HG02571 (cell line): ENCODE results near the gene ZNF436.

ENCODE experiments used
- ATAC-seq: cut with Tn5 transposase; IDR thresholded peaks from one replicate; pipeline ENCODE4 v1.9.1; 2021; ENCODE audit warnings: mild to moderate bottlenecking, moderate library complexity; ENCODE audit not compliant: unreplicated experiment

The ZNF436 gene

DNA sequence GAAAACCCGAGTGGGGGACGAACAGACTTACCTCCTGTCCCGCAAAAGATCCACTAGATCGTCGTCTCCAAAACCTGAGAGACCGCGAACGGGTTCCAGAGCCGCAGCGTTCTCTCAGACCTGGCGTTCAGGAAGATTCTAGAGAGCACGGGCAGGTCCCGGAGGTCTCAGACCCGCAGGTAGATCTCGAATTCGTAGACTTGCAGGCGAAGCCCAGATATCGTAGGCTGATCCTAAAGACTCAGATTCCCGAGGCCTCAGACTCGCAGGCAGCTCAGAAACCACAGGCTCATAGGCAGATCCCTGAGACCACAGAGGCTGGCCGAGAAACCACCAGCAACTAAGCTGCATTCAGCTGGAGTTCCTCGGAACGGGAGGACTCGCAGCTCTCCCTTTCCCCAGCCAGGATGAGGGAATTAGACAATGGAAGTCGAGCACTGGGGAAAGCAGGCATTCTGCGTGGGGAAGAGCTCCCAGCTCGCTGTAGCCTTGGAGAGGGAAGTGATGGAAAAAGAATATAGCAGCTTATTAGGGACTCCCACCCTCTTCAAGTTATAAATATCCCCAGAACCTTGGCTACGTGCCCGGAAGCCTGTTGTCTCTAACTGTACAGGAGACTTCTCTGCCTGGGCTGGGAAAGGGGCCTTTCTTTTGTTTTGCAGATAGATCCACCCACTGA lies at the start of gene ZNF436:
Gene ZNF436, minus strand, starts transcription at position 502 of the 679 bp plus-strand sequence. CDS start 1,831 bp downstream, outside the sequence.
- ATAC-seq, result no peak

DNA sequence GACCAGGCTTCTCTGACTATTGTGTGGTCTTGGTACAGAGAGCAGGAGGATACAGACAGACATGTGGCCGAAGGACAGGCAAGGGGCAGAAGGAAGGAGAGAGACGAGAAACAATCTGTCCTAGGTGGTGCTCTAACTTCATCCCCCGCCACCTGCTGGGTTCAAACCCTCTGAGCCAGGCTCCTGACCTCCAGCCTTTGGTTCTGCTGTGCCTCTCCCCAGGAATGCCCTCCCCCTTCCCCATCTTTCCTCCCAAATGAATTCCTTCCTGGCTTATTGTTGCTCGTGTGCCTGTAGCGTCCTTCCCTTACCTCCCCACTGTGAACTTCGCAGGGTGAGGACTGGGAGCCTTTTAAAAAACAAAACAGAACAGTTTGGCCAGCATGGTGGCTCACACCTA lies 49.5 kb upstream of the ZNF436 start:
- ATAC-seq, result no peak

DNA sequence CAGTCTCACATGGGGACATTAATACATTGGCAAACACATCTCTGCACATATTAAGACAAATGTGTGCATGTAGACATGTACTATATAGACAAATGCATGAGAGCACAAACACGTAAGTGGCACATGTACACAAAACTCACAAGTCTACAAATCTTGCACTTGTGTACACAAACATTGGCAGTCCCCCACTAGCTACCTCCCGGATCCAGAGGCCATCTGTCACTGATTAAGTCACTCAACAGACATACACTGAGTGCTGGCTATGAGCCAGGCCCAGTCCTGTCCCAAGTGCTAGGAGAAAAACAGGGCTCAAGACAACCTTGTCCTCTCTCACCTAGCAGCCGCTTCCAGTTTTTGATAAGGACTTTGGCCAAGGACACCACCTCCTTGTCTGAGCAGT lies 47.9 kb upstream of the ZNF436 start:
- no peak for ATAC-seq

DNA sequence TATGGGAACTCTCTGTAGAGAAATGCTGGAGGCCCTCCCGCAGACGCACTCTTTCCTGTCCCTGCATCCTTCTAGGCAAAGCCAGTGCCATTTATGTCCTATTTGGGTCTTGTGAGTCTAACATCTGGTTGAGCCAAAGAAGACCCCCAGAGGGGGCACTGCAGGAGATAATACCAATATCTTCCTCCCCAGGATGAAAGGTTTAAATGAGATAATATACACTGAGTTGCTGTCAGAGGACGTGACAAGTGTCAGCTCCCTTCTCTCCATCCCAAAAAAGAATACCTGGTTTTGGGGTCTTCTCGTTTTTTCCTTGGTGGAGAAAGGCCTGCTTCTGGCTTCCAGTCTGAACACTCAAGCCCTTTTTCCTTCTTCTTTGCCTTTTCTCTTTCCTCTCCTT lies 47.3 kb upstream of the ZNF436 start:
- no peak for ATAC-seq

DNA sequence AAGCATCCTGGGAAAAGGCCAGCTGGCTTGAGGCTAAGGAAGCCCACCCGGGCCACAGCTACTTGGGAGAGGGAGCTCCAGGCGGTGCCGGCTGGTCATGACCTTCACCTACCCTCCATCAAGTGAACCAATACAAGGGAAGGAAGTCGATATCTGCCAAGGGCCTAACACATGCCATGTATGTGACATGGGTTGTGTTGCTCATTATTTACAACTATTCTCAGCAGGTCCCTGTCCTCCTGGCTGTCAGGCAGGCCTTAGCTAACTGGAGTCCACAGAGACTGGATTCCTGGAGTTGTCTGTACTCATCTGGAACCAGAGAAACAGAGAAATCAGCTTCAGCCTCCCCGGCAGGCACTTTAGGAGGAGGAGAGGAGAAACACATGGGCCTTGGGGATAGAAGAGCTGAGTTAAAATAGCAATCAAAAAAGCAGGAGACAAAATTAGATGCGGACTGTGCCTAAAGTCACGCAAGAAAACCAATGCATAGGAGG lies 39.2 kb upstream of the ZNF436 start:
- ATAC-seq, result no peak

DNA sequence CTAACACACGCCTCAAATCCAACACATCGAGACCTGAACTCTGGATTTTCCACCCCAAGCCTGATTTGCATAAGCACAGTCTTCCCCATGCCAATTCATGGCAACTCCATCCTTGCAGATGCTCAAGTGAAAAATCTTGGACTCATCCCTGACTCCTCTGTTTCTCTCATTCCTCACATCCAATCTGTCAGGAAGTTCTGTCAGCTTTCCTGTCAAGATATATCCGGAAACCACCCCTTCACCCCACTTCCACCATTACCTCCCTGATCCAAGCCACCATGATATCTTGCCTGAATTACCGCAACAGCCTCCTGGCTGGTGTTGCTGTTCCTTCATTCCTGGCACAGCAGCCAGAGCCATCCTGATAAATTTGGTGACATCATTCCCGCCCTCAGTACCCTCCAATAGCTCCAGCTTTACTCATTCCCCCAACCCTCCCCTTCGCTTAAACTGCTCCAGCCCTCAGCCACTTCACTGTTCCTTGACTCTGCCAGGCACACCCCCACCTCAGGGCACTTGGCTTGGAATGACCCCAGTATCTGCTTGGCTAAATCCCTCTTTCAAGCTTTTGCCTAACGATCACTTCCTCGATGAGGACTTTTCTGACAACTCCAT lies 37.5 kb upstream of the ZNF436 start:
- ATAC-seq, result no peak

DNA sequence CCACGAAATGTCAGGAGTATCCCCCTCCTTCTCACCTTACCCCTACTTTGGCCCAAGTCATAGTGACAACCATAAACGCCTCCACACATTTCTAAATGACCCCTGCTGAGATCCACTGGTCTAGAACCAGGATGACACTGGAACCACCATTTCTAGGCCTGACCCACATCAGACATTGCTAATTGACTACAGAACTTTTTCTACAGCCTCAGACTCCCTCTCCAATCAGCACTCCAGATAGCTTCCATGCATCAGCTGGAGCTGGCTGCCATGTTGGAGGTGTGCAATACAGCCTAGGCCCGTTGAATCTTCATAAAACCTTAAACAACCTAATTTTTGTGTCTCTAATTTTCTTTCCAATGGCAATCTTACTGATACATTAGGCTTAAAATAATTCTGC lies 36.3 kb upstream of the ZNF436 start:
- no peak for ATAC-seq

DNA sequence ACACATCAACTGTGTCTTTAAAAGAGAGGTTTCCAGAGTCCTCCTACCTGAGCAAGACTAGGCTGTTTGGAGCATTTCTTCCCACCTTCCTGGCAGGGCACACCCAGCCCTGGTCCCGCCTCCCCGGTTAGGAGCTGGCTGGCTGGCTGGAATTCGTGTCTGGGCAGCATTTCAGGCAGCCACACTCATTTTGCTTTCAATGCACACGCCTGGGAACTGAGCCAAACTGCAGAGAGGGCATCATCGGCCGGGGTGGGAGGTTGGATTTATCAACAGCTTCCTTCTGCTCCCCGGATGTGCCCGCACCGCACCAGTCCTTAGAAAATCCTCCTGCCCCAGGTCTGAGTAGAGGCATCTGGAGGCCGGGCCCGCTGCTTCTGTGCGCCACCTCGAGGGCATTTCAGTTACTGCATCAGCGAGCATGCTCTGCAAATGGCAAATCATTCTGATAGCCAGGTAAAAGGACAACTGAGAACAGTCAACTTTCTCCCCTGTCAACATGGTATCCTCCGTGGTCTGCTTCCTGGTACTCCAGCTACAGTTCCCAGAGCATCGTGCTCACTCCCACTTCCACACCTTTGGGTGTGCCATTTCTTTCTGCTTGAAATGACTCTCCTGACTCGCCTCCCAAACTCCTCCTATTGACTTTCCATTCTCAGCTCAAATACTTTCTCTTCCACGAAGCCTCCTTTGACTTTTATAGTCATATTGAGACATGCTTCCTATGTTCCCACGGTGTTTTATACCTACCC lies 34.3 kb upstream of the ZNF436 start:
- no peak for ATAC-seq

DNA sequence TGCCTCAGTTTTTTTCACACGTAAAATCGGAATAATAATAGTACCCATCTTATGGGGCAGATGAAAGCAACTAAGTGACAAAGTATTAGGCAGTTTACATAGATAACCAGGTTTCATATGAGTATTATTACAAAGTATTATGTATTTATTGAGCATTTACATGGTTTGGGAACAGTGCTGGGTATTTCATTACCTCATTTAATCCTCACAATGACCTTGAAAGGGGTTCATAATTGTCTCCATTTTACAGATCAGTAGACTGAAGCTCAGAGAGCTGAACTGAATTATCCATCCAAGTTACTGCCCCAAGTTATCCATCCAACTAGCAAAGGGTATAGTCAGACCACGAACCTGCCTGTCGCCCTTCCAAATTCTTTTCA lies 33.7 kb upstream of the ZNF436 start:
- ATAC-seq, result no peak

DNA sequence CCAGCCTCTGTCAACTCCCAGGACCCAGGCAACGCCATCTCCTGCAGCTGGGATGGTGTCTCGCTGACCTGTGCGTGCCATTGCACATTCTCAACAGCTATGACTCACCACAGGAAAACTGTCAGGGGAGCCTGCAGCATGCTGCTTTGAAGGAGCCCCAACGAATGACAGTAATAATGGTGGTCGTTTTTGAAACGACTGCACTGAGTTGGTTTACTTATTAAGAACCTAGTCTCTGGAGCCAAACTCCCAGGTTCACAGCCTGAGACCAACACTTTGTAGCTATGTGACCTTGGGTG lies 33.4 kb upstream of the ZNF436 start:
- ATAC-seq, result no peak

DNA sequence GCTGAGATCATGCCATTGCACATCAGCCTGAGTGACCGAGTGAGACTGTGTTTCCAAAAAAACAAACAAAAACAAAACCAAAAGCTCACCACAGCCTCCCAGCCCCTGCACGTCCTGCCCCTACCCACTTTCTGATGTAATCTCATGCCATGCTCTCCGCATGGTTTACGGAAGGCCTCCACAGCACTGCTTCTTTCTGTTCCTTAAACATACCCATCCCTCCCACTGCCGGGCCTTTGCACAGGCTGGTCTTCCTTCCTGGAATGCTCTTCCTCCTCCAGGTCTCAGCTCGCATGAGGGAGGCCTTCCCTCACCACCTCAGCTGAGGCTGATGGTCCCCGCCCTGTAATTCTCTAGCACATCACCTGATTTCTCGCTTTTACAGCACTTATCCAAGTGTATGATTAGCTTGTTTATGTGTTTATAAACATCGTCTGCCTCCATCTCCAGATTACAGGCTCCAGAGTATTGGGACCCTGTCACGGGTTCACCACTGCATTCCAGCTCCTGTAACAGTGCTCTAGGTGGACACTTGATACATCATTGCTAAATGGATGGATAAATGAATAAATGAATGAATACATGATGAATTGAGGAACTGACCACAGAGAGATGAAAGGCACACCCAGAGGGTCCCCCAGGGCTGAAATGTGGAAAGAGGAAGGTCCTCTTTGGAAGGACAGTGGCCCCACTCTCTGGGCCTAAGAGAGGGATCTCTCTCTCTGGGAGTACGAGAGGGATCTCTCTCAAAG lies 32.8 kb upstream of the ZNF436 start:
- no peak for ATAC-seq

DNA sequence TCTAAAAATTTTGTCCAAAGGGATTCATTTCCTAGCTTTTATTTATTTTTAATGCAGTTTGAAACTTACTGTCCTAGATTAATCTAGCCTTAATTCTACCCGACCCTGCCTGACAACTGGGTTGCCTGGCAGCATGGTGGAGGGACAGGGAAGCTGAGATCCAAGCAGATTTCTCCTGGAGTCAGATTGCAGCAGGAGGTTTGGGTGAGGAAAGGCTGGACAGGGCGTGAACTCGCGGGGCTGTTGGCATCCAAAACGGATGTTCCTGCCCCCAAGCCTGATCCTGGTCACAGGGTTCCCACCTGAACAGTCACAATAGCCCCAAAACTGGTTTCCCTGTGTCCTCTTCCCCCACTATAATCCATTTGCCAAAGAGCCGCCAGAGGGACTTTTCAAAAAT lies 31.7 kb upstream of the ZNF436 start:
- ATAC-seq, result no peak

DNA sequence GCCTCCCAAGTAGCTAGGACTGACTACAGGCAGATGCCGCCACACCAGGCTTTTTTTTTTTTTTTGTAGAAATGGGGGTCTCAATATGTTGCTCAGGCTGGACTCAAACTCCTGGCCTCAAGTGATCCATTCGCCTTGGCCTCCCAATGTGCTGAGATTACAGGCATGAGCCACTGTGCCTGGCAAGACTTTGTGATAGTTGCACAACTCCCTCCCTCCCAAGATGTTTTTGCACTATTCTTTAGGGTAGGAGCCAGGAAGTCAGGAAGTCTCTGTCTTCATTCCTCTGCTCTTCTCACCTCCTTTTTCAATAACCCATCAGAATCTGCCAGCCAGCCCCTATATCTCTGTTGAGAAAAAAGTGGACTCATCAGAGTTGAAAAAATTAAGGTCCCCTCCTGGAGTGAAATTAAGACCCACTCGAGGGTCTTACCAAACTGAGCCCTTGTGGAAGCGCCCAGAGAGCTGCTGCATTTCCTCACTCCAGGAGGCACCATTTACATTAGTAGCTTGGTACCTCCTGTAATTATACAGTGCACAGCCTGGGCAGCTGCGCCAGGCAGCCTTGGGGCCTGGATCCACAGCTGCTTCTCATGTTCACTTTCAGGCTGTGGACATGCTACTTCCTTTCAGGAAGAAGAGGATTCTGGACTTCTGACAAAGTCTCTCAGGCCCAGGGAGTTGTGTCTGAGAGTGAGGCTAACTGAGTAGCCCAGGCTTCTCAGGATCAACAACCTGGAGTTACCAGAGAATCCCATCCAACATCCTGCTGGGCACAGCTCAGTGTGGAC lies 30.9 kb upstream of the ZNF436 start:
- no peak for ATAC-seq

DNA sequence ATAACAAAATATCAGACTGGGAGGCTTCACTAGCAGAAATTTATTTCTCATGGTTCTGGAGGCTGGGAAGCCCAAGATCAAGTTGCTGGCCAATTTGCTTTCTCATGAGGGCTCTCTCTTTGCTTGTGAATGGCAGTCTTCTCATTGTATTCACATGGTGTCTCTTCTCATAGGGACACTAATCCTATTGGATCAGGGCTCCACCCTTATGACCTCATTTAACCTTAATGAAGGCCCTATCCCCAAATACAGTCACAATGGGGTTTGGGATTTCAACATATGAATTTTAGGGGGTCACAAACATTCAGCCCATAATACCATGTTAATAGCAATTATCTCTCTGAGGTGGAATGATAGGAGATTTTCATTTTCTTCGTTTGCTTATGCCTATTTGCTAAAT lies 29.6 kb upstream of the ZNF436 start:
- no peak for ATAC-seq

DNA sequence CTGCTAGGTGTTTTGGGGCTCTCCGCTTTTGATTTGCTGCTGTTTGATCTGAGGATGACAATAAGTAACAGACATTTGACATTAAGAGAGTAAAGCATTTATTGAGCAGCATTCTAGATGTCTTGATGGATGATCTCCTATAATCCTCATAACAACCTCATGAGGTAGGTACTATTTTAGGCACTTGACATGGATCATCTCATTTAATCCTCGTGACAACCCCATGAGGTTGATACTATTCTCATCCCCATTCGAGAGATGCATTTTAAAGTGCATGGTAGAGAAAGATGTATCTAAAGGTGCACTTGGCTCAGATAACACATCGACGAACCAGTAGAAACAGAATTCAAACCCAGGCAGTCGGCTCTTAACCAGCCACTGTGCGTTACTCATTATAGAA lies 28.3 kb upstream of the ZNF436 start:
- ATAC-seq, result no peak

DNA sequence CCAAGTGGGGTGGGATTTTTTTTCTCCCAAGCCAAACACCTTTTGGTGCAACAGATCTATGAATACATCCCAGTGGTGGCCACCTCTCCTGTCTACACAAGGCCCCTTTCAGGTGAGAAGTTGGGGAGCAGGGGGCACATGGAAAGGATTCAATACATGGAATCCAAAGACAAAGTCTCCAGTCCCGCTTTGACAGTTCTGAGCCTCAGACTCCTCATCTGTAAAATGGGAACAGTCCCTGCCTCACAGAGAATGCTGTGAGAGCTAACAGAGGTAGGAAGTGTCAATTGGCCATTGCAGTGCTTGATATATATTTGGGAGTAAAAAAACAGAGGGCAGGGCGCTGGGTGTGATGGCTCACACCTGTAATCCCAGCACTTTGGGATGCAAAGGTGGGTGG lies 26.7 kb upstream of the ZNF436 start:
- ATAC-seq, result no peak

DNA sequence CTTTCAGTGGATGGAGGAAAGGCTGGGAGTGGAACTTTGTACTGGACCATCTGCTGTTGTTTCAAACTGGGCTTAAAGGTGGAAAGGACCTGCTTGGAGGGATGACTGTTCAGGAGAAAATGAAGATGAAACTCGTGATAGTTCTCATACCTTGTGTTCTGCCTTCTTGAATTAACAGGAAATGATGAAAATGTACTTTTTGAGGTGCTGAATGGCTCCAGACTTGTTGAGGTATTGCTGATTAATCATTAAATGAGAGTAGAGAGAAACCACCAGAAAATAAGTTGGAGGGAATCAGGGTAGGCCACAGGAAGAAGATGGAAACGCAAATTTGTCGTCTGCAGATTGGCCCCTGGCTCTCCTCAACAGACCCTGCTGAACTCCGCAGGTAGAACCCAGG lies 26.2 kb upstream of the ZNF436 start:
- no peak for ATAC-seq

DNA sequence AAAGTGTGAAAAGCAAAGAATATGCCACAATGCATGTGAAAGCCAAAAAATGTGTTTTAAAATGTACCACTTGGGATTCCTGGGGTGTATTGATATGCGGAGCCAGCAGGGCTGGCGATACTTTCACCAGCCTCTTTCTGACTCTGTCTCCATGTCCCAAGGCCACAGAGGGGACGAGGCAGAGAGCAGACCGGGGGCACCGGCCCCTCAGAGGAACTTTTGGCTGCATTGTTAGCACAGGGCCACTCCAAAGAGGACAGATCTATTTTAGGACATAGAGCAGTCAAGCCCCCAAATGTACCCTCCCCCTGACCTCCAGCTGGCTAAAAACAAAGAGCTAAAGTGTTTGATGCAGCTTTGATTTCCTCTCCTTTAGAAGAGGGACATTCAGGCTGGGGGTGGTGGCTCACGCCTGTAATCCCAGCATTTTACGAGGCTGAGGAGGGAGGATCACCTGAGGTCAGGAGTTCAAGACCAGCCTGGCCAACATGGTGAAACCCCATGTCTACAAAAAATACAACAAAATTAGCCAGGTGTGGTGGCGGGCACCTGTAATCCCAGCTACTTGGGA lies 25.6 kb upstream of the ZNF436 start:
- ATAC-seq, result no peak

DNA sequence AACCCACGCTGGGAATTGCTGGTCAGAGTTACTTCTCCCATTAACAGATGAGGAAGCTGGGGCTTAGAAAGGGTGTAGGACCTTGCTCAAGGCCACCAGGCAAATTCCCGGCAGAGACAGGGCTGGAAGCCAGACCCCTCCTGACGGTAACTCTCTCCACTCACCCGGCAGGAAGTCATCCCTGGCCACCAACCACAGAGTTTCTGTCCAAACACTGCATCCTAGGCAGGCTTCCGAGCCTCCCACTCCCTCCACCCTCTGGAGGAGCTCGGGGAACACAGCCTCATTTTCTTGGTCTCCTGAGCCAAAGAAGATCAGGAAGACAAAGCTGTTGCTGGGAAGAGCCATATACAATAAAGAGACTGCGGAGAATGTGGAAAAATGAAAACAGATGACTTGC lies 25.0 kb upstream of the ZNF436 start:
- no peak for ATAC-seq

DNA sequence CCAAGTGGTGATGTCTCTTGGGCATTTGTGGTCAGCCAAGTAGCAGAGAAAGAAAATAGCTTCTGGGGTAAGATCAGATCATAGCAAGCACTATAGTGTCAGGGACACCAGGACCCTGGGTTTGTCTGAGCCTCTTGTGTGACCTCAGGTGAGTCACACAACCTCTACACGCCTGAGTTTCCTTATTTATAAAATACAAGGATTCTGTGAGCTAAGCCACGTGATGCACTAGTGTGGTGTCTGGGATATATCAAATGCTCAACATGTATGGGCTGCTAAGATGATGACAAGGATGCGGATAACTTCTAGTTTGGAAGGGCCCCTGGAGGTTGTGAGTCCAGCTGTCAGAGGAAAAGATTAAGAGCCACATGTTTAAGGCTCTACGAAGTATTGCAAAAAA lies 24.5 kb upstream of the ZNF436 start:
- no peak for ATAC-seq
